HG03378 (cell line): ENCODE measurements around the gene PRSS38.

Experiments used
- ATAC-seq: cut with Tn5 transposase; IDR thresholded peaks from one replicate; pipeline ENCODE4 v1.9.1; 2021; ENCODE audit warnings: mild to moderate bottlenecking, moderate library complexity; ENCODE audit not compliant: unreplicated experiment

The PRSS38 gene

GRCh38 chr1:227893949-227894721 is 78.7 kb downstream of the PRSS38 start:
- ATAC-seq: no peak

- ATAC-seq: no peak
Measured at GRCh38 chr1:227894831-227895451, 79.5 kb downstream of the PRSS38 start.
